ENCODE results near the gene COX15. TPM values are rescaled to one million over a fixed set of nuclear protein-coding genes. Genes with fewer than 3 reads are reported as not detected.
A peak's percentile ranks its signal among the peaks of the same experiment; 100 is the strongest.

The COX15 gene
- total RNA-seq (2014; rRNA removed; shearing (Covaris generic)), result 36.1 and 38.0 TPM in 2 replicates
- polyA plus RNA-seq (2015; cell fraction: cytosol; rRNA removed), result 30.3 and 37.4 TPM in 2 replicates
- polyA plus RNA-seq (2015; cell fraction: nucleus; rRNA removed), result 21.7 and 25.7 TPM in 2 replicates

- peak; percentile 95 for DNase-seq (ENCODE audit: low read depth, low spot score)
- in situ Hi-C loops (cut with HindIII; ENCODE audit: low pct_unique_long_range_greater_than_20kb, low sequenced_read_pairs), result no loop called here
Measured at GRCh38 chr10:99732033-99732842, at the start of gene COX15, which contains the start of gene CUTC. COX15 (minus strand) TSS chr10:99732127; CDS start chr10:99732049, 78 bp downstream. CUTC (plus strand) TSS chr10:99732234; CDS start chr10:99732349, 115 bp downstream.

- peak; percentile 87 for DNase-seq (ENCODE audit: low read depth, low spot score)
- in situ Hi-C loops (cut with HindIII; ENCODE audit: low pct_unique_long_range_greater_than_20kb, low sequenced_read_pairs), result no loop called here
Measured at GRCh38 chr10:99779335-99779734, 47.4 kb upstream of the COX15 start.

- in situ Hi-C loops (cut with HindIII; ENCODE audit: low pct_unique_long_range_greater_than_20kb, low sequenced_read_pairs), result no loop called here
- peak; percentile 92 for DNase-seq (ENCODE audit: low read depth, low spot score)
Measured at GRCh38 chr10:99777918-99778714, 46.2 kb upstream of the COX15 start.

- peak; percentile 57 for DNase-seq (ENCODE audit: low read depth, low spot score)
- in situ Hi-C loops (cut with HindIII; ENCODE audit: low pct_unique_long_range_greater_than_20kb, low sequenced_read_pairs), result no loop called here
Measured at GRCh38 chr10:99775850-99776249, 43.9 kb upstream of the COX15 start.

GRCh38 chr10:99770408-99771045 is 38.6 kb upstream of the COX15 start:
- in situ Hi-C loops (cut with HindIII; ENCODE audit: low pct_unique_long_range_greater_than_20kb, low sequenced_read_pairs), result no loop called here
- DNase-seq (ENCODE audit: low read depth, low spot score), result no peak

- in situ Hi-C loops (cut with HindIII; ENCODE audit: low pct_unique_long_range_greater_than_20kb, low sequenced_read_pairs), result no loop called here
Measured at GRCh38 chr10:99769706-99770105, 37.8 kb upstream of the COX15 start.

GRCh38 chr10:99768556-99768955 is 36.6 kb upstream of the COX15 start:
- in situ Hi-C loops (cut with HindIII; ENCODE audit: low pct_unique_long_range_greater_than_20kb, low sequenced_read_pairs), result no loop called here
- no peak for DNase-seq (ENCODE audit: low read depth, low spot score)

More at GRCh38 chr10:99769706-99770105, 37.8 kb upstream of the COX15 start:
- no peak for DNase-seq (ENCODE audit: low read depth, low spot score)

- no peak for DNase-seq (ENCODE audit: low read depth, low spot score)
- in situ Hi-C loops (cut with HindIII; ENCODE audit: low pct_unique_long_range_greater_than_20kb, low sequenced_read_pairs), result no loop called here
Measured at GRCh38 chr10:99767901-99768300, 36.0 kb upstream of the COX15 start.

GRCh38 chr10:99766302-99766681 is 34.4 kb upstream of the COX15 start:
- in situ Hi-C loops (cut with HindIII; ENCODE audit: low pct_unique_long_range_greater_than_20kb, low sequenced_read_pairs), result no loop called here
- DNase-seq (ENCODE audit: low read depth, low spot score), result no peak

GRCh38 chr10:99765672-99766301 is 33.9 kb upstream of the COX15 start:
- DNase-seq (ENCODE audit: low read depth, low spot score), result no peak
- in situ Hi-C loops (cut with HindIII; ENCODE audit: low pct_unique_long_range_greater_than_20kb, low sequenced_read_pairs), result no loop called here

- no peak for DNase-seq (ENCODE audit: low read depth, low spot score)
Measured at GRCh38 chr10:99761365-99761764, 29.4 kb upstream of the COX15 start.

GRCh38 chr10:99760321-99760720 is 28.4 kb upstream of the COX15 start:
- in situ Hi-C loops (cut with HindIII; ENCODE audit: low pct_unique_long_range_greater_than_20kb, low sequenced_read_pairs), result no loop called here
- DNase-seq (ENCODE audit: low read depth, low spot score), result no peak

More at GRCh38 chr10:99761365-99761764, 29.4 kb upstream of the COX15 start:
- in situ Hi-C loops (cut with HindIII; ENCODE audit: low pct_unique_long_range_greater_than_20kb, low sequenced_read_pairs), result no loop called here

- DNase-seq (ENCODE audit: low read depth, low spot score), result no peak
- in situ Hi-C loops (cut with HindIII; ENCODE audit: low pct_unique_long_range_greater_than_20kb, low sequenced_read_pairs), result no loop called here
Measured at GRCh38 chr10:99758211-99758891, 26.4 kb upstream of the COX15 start.

GRCh38 chr10:99756159-99756558 is 24.2 kb upstream of the COX15 start:
- no peak for DNase-seq (ENCODE audit: low read depth, low spot score)

GRCh38 chr10:99754670-99755069 is 22.7 kb upstream of the COX15 start:
- DNase-seq (ENCODE audit: low read depth, low spot score), result no peak
- in situ Hi-C loops (cut with HindIII; ENCODE audit: low pct_unique_long_range_greater_than_20kb, low sequenced_read_pairs), result no loop called here

More at GRCh38 chr10:99756159-99756558, 24.2 kb upstream of the COX15 start:
- in situ Hi-C loops (cut with HindIII; ENCODE audit: low pct_unique_long_range_greater_than_20kb, low sequenced_read_pairs), result no loop called here

- in situ Hi-C loops (cut with HindIII; ENCODE audit: low pct_unique_long_range_greater_than_20kb, low sequenced_read_pairs), result no loop called here
- no peak for DNase-seq (ENCODE audit: low read depth, low spot score)
Measured at GRCh38 chr10:99750641-99751040, 18.7 kb upstream of the COX15 start.
